ENCODE measurements around the gene FHIT. TPM values are rescaled to one million over a fixed set of nuclear protein-coding genes. Genes with fewer than 3 reads are reported as not detected.

The FHIT gene
- total RNA-seq, 1 donor from 2014 or later: 5.7 TPM

GRCh38 chr3:59920822-59921221 is 1330.4 kb downstream of the FHIT start:
- H4K20me1 ChIP-seq (ENCODE audit: low read depth): no peaks in the 10 kb centered on the region
- H3K9me3 Mint-ChIP-seq: peaks cover 2% of the 10 kb centered on the region
- TF ChIP-seq CTCF (IDR thresholded peaks at IDR 0.05) (no peak), EZH2phosphoT487 (IDR thresholded peaks at IDR 0.05) (no peak), EZH2 (IDR thresholded peaks at IDR 0.05) (no peak)

GRCh38 chr3:59919586-59919985 is 1331.7 kb downstream of the FHIT start:
- Mint-ChIP-seq H3K27ac (no peak overlapping the region), H3K27me3 (ENCODE audit: insufficient read depth, low read depth) (no peaks in the 10 kb centered on the region), H3K36me3 (no peaks in the 10 kb centered on the region), H3K4me1 (peaks cover 13% of the 10 kb centered on the region), H3K9me3 (peaks cover 2% of the 10 kb centered on the region), H3K4me3 (no peak overlapping the region)
- Histone ChIP-seq H3K4me2 (no peak overlapping the region), H3K4me1 (no peaks in the 10 kb centered on the region), H3K9ac (no peak overlapping the region), H3K27ac (no peak overlapping the region), H3K4me3 (no peak overlapping the region), H4K20me1 (ENCODE audit: low read depth) (no peaks in the 10 kb centered on the region), H3K79me2 (ENCODE audit: low read depth) (no peaks in the 10 kb centered on the region), H3F3A (ENCODE audit: low read depth) (no peaks in the 10 kb centered on the region), H3K27me3 (no peaks in the 10 kb centered on the region), H3K36me3 (no peaks in the 10 kb centered on the region), H3K9me3 (ENCODE audit: low read depth) (no peaks in the 10 kb centered on the region), H2AFZ (replicated peaks) (no peak overlapping the region)
- DNase-seq (ENCODE audit: low spot score): no peak
- TF ChIP-seq EZH2phosphoT487 (IDR thresholded peaks at IDR 0.05) (no peak), EZH2 (IDR thresholded peaks at IDR 0.05) (no peak)

More at GRCh38 chr3:59920822-59921221, 1330.4 kb downstream of the FHIT start:
- Mint-ChIP-seq H3K4me3 (no peak overlapping the region), H3K4me1 (peaks cover 17% of the 10 kb centered on the region), H3K36me3 (no peaks in the 10 kb centered on the region), H3K27ac (no peak overlapping the region), H3K27me3 (ENCODE audit: insufficient read depth, low read depth) (no peaks in the 10 kb centered on the region)
- no peak for DNase-seq (ENCODE audit: low spot score)
- Histone ChIP-seq H2AFZ (replicated peaks) (no peak overlapping the region), H3K4me3 (no peak overlapping the region), H3K9me3 (ENCODE audit: low read depth) (no peaks in the 10 kb centered on the region), H3K9ac (no peak overlapping the region), H3K27me3 (no peaks in the 10 kb centered on the region), H3K79me2 (ENCODE audit: low read depth) (no peaks in the 10 kb centered on the region), H3K27ac (no peak overlapping the region), H3F3A (ENCODE audit: low read depth) (no peaks in the 10 kb centered on the region), H3K36me3 (no peaks in the 10 kb centered on the region), H3K4me2 (no peak overlapping the region), H3K4me1 (no peaks in the 10 kb centered on the region)

- Mint-ChIP-seq H3K9me3 (no peaks in the 10 kb centered on the region), H3K36me3 (no peaks in the 10 kb centered on the region), H3K4me1 (no peaks in the 10 kb centered on the region), H3K27me3 (ENCODE audit: insufficient read depth, low read depth) (peaks cover 4% of the 10 kb centered on the region), H3K27ac (no peak overlapping the region), H3K4me3 (no peak overlapping the region)
- no peaks in the 10 kb centered on the region for H3K9me3 ChIP-seq (ENCODE audit: low read depth)
- no peak overlapping the region for H3K9ac ChIP-seq
- no peak overlapping the region for H3K4me2 ChIP-seq
- H3F3A ChIP-seq (ENCODE audit: low read depth): no peaks in the 10 kb centered on the region
- TF ChIP-seq EZH2phosphoT487 (IDR thresholded peaks at IDR 0.05): no peak
- no peak for TF ChIP-seq CTCF (IDR thresholded peaks at IDR 0.05)
- no peak for TF ChIP-seq EZH2 (IDR thresholded peaks at IDR 0.05)
- H3K27ac ChIP-seq: no peak overlapping the region
- no peaks in the 10 kb centered on the region for H3K4me1 ChIP-seq
- no peaks in the 10 kb centered on the region for H3K36me3 ChIP-seq
- no peak overlapping the region for H3K4me3 ChIP-seq
- H3K27me3 ChIP-seq: no peaks in the 10 kb centered on the region
- H2AFZ ChIP-seq (replicated peaks): no peak overlapping the region
- no peak for DNase-seq (ENCODE audit: low spot score)
- no peaks in the 10 kb centered on the region for H3K79me2 ChIP-seq (ENCODE audit: low read depth)
- H4K20me1 ChIP-seq (ENCODE audit: low read depth): no peaks in the 10 kb centered on the region
Measured at GRCh38 chr3:59914251-59914650, 1337.0 kb downstream of the FHIT start.

- Histone ChIP-seq H3F3A (ENCODE audit: low read depth) (no peaks in the 10 kb centered on the region), H2AFZ (replicated peaks) (no peak overlapping the region), H3K4me2 (no peak overlapping the region), H3K9me3 (ENCODE audit: low read depth) (no peaks in the 10 kb centered on the region), H4K20me1 (ENCODE audit: low read depth) (no peaks in the 10 kb centered on the region), H3K79me2 (ENCODE audit: low read depth) (no peaks in the 10 kb centered on the region), H3K4me1 (no peaks in the 10 kb centered on the region), H3K9ac (no peak overlapping the region), H3K27ac (no peak overlapping the region), H3K27me3 (no peaks in the 10 kb centered on the region), H3K36me3 (no peaks in the 10 kb centered on the region), H3K4me3 (no peak overlapping the region)
- no peak for DNase-seq (ENCODE audit: low spot score)
- Mint-ChIP-seq H3K27me3 (ENCODE audit: insufficient read depth, low read depth) (peaks cover 4% of the 10 kb centered on the region), H3K4me1 (no peaks in the 10 kb centered on the region), H3K36me3 (no peaks in the 10 kb centered on the region), H3K4me3 (no peak overlapping the region), H3K27ac (no peak overlapping the region), H3K9me3 (no peaks in the 10 kb centered on the region)
- TF ChIP-seq CTCF (IDR thresholded peaks at IDR 0.05) (no peak), EZH2phosphoT487 (IDR thresholded peaks at IDR 0.05) (no peak), EZH2 (IDR thresholded peaks at IDR 0.05) (no peak)
Measured at GRCh38 chr3:59913645-59914044, 1337.6 kb downstream of the FHIT start.

All from neural progenitor cell (in vitro differentiated cells).